T-cell (primary cell): ENCODE measurements around the gene SIRPG. TPM values are rescaled to one million over a fixed set of nuclear protein-coding genes. Genes with fewer than 3 reads are reported as not detected.
A peak's percentile ranks its signal among the peaks of the same experiment; 100 is the strongest.

Source experiments
- ATAC-seq, 4 experiments: fragments of 200-7000 bp in 3 of 4; fragments of 150-1000 bp in 1 of 4; cut with Tn5 transposase; replicated peaks in 1 of 4; 1 replicate in 3 of 4; 2 replicates in 1 of 4; pipeline ENCODE4 v1.10.0; 2021; ENCODE audit warnings: moderate library complexity in 3 of 4, mild to moderate bottlenecking in 2 of 4, moderate number of reproducible peaks in 1 of 4
- CTCF ChIA-PET, 2 donors: fragments of 300-600 bp; sonication (Branson Sonifier 250); formaldehyde crosslinking; loops; one replicate each; lab custom pipeline; 2022; ENCODE audit warnings: antibody characterized with exemption in 2 of 2; lab: Charles Lee
- POLR2A ChIA-PET, 2 donors: fragments of 300-600 bp; sonication (Branson Sonifier 250); formaldehyde crosslinking; loops; one replicate each; lab custom pipeline; 2022; ENCODE audit warnings: antibody characterized with exemption in 2 of 2; lab: Charles Lee
- DNase-seq, 35 experiments: peaks; one replicate each; pipeline versions ENCODE4 v3.0.0 to v3.0.0-alpha.2; 2013 to 2023
- H3K27ac ChIP-seq: one replicate; pipeline ENCODE4 v1.5.1; 2013; ENCODE audit warnings: low read length
- H3K27me3 ChIP-seq, 2 experiments: replicated peaks in 1 of 2; 1 replicate in 1 of 2; 2 replicates in 1 of 2; pipeline versions ENCODE4 v1.6.1 to v1.7.0; 2013; ENCODE audit warnings: low read length in 1 of 2, mixed read lengths in 1 of 2; ENCODE audit not compliant: control insufficient read depth in 2 of 2, insufficient read depth in 2 of 2; ENCODE audit errors: extremely low read depth in 1 of 2
- H3K36me3 ChIP-seq, 2 donors: 1 replicate in 1 of 2; 2 replicates in 1 of 2; pipeline versions ENCODE4 v1.6.1 to v1.7.0; 2013; ENCODE audit warnings: low read length in 1 of 2; ENCODE audit not compliant: control insufficient read depth in 2 of 2, insufficient read depth in 1 of 2; ENCODE audit errors: extremely low read depth in 1 of 2
- H3K4me1 ChIP-seq, 2 experiments: 1 replicate in 1 of 2; 2 replicates in 1 of 2; pipeline versions ENCODE4 v1.6.1 to v1.7.0; 2013; ENCODE audit warnings: low read length in 2 of 2, mixed read lengths in 1 of 2; ENCODE audit not compliant: insufficient read depth in 2 of 2, control insufficient read depth in 1 of 2; ENCODE audit errors: extremely low read depth in 1 of 2
- H3K4me3 ChIP-seq, 2 donors: 1 replicate in 1 of 2; 2 replicates in 1 of 2; pipeline versions ENCODE4 v1.5.1 to v1.7.0; 2013; ENCODE audit warnings: mild to moderate bottlenecking in 2 of 2, low read length in 1 of 2, moderate library complexity in 1 of 2; ENCODE audit not compliant: control insufficient read depth in 1 of 2; ENCODE audit errors: extremely low read depth in 1 of 2
- H3K9me3 ChIP-seq: 2 replicates; pipeline ENCODE4 v1.7.0; 2013
- H3K27ac Mint-ChIP-seq, 2 donors: one replicate each; pipeline ENCODE4 v1.8.0; 2020 to 2021; ENCODE audit warnings: mild to moderate bottlenecking in 2 of 2, mixed read lengths in 2 of 2
- H3K27me3 Mint-ChIP-seq, 2 donors: one replicate each; pipeline ENCODE4 v1.8.0; 2021 to 2022; ENCODE audit warnings: mixed read lengths in 2 of 2
- H3K36me3 Mint-ChIP-seq: one replicate; pipeline ENCODE4 v1.8.0; 2021; ENCODE audit warnings: mixed read lengths
- H3K4me1 Mint-ChIP-seq, 3 donors: one replicate each; pipeline ENCODE4 v1.8.0; 2020 to 2022; ENCODE audit warnings: mixed read lengths in 3 of 3, mild to moderate bottlenecking in 1 of 3
- H3K4me3 Mint-ChIP-seq, 3 donors: one replicate each; pipeline ENCODE4 v1.8.0; 2020 to 2022; ENCODE audit warnings: mild to moderate bottlenecking in 3 of 3, mixed read lengths in 3 of 3, moderate library complexity in 3 of 3
- H3K9me3 Mint-ChIP-seq, 3 donors: one replicate each; pipeline ENCODE4 v1.8.0; 2020 to 2022; ENCODE audit warnings: mixed read lengths in 3 of 3
- WGBS: methylation state at CpG from one replicate; pipeline ENCODE4 v1.1.5; 2013; ENCODE audit warnings: missing lambda C conversion rate; ENCODE audit not compliant: insufficient coverage; 5-methylcytosine and 5-hydroxymethylcytosine counted together
- total RNA-seq, 35 experiments: library from RNA in 6 of 35; stranded (reverse) in 6 of 35; fragments of 120-200 nt in 1 of 35; gene quantifications; one replicate each; pipeline versions ENCODE4 v1.2.1 to v1.2.4 and lab custom pipeline; 2013 to 2026

SIRPG gene
- total RNA-seq, 5 donors from 2014 or later (not counting 1 experiment from before 2014, with no cell fraction given), result 25.4 to 59.5 (median 28.6) TPM

DNA sequence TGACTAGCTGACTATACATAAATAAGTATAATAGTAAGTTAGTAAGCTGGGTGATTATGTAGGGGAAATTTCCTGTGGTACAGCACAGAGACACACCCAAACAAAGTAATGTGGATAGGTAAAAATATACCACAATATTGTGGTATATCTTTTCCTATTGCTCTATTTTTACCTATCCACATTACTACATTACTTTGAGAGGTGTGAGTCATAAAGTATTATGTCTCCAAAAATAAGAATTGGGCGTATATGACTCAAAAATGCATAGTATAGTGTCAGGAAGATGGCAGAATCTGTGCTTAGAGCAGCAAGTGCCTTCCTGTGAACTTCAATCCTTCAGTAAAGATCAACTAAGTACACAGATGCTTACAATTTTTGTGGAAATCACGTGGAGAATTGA lies 2.7 kb upstream of the SIRPG start:
- peak in 1 of 35 experiments; percentile 48 for DNase-seq
- Histone ChIP-seq H3K27me3 (no peaks in the 10 kb centered on the region), H3K27ac (peak overlapping the region; percentile 81), H3K9me3 (no peaks in the 10 kb centered on the region), H3K4me3 (no peak overlapping the region), H3K4me1 (peaks cover 66 to 76% of the 10 kb centered on the region in 2 experiments), H3K36me3 (no peaks in the 10 kb centered on the region)
- peak overlapping the region; percentile 96 to 98 for H3K27ac Mint-ChIP-seq
- peak overlapping the region in 2 of 3 donors; percentile 13 to 85 for H3K4me3 Mint-ChIP-seq
- H3K27me3 Mint-ChIP-seq, result no peaks in the 10 kb centered on the region
- ChIA-PET POLR2A (interaction anchor here in 1 of 2 donors (0.7 kb wide), 1 partner anchor 226 kb away, joined by 3 read pairs; no protein-coding TSS in a partner anchor), CTCF (interaction anchor here in 1 of 2 donors (0.6 kb wide), 1 partner anchor 156 kb away, joined by 3 read pairs; no protein-coding TSS in a partner anchor)
- ATAC-seq, result peak; percentile 15 to 61 (median 50)
- H3K36me3 Mint-ChIP-seq, result peaks cover 4% of the 10 kb centered on the region
- H3K9me3 Mint-ChIP-seq, result no peaks in the 10 kb centered on the region
- H3K4me1 Mint-ChIP-seq, result peaks cover 94 to 97% (median 94%) of the 10 kb centered on the region in 3 donors
- no CpG with 5 or more reads among the region's 2 CpGs for WGBS

DNA sequence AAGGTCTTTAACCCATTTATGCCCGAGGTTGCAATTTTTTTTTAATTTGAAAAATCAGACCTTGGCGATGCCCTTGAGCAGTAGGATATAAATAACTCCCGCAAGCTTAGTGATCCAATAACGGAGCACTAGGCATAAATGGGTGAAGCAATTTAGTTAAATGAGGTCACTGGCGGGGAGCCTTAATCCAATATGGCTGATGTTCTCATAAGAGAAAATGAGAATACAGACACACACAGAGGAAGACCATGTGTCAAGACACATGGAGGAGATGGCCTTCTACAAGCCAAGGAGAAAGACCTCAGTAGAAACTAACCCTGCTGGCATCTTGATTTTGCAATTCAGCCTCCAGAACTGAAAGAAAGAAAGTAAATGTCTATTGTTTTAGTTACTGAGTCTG lies 735 bp downstream of the SIRPG start:
- DNase-seq (peak in 1 of 35 experiments; percentile 44), ATAC-seq (peak in 1 of 4 experiments; percentile 32)
- Mint-ChIP-seq H3K4me1 (peaks cover 91 to 96% (median 92%) of the 10 kb centered on the region in 3 donors), H3K36me3 (peaks cover 15% of the 10 kb centered on the region), H3K4me3 (peak overlapping the region; percentile 84 to 85 (median 84)), H3K27ac (peak overlapping the region; percentile 96 to 98), H3K27me3 (no peaks in the 10 kb centered on the region), H3K9me3 (peaks cover 4 to 8% (median 5%) of the 10 kb centered on the region in 3 donors)
- Histone ChIP-seq H3K4me3 (peak overlapping the region; percentile 63 to 76), H3K27me3 (no peaks in the 10 kb centered on the region), H3K9me3 (no peaks in the 10 kb centered on the region), H3K27ac (peak overlapping the region; percentile 68), H3K36me3 (peaks cover 0 to 9% of the 10 kb centered on the region in 2 donors), H3K4me1 (peaks cover 58 to 67% of the 10 kb centered on the region in 2 experiments)
- WGBS, result 33% methylated on average over 2 of the region's 5 CpGs
- POLR2A ChIA-PET, result interaction anchor here in 1 of 2 donors (0.5 kb wide), 1 partner anchor 25 kb away, joined by 3 read pairs; no protein-coding TSS in a partner anchor
- CTCF ChIA-PET, result no interaction called here

DNA sequence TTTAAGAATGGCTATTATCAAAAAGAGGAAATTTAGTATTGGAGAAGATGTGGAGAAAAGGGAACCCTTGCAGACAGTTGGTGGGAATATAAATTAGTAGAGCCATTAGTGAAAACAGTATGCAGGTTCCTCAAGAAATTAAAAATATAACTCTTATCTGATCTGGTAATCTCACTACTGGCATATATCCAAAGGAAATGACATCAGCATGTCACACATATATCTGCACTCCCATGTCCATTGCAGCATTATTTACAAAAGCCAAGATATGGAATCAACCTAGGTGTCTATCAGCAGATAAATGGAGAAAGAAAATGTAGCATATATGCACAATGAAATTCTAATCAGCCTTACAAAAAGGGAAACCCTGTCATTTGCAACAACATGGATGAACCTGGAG lies 2.6 kb downstream of the SIRPG start:
- ATAC-seq (peak in 3 of 4 experiments; percentile 22 to 50 (median 30)), DNase-seq (peak in 2 of 35 experiments; percentile 24 to 77)
- peaks cover 91 to 96% (median 92%) of the 10 kb centered on the region in 3 donors for H3K4me1 Mint-ChIP-seq
- POLR2A ChIA-PET, result no interaction called here
- Histone ChIP-seq H3K36me3 (peaks cover 0 to 9% of the 10 kb centered on the region in 2 donors), H3K9me3 (no peaks in the 10 kb centered on the region), H3K27me3 (no peaks in the 10 kb centered on the region), H3K4me3 (peak overlapping the region; percentile 45 to 63), H3K4me1 (peaks cover 55 to 59% of the 10 kb centered on the region in 2 experiments), H3K27ac (peak overlapping the region; percentile 39)
- H3K9me3 Mint-ChIP-seq, result peaks cover 6 to 9% (median 8%) of the 10 kb centered on the region in 3 donors
- H3K27ac Mint-ChIP-seq, result peak overlapping the region; percentile 93 to 94
- no peaks in the 10 kb centered on the region for H3K27me3 Mint-ChIP-seq
- H3K36me3 Mint-ChIP-seq, result peaks cover 17% of the 10 kb centered on the region
- peak overlapping the region; percentile 76 to 79 (median 77) for H3K4me3 Mint-ChIP-seq
- CTCF ChIA-PET, result interaction anchor here in 1 of 2 donors (0.7 kb wide), 1 partner anchor 42 kb away, joined by 3 read pairs; no protein-coding TSS in a partner anchor

DNA sequence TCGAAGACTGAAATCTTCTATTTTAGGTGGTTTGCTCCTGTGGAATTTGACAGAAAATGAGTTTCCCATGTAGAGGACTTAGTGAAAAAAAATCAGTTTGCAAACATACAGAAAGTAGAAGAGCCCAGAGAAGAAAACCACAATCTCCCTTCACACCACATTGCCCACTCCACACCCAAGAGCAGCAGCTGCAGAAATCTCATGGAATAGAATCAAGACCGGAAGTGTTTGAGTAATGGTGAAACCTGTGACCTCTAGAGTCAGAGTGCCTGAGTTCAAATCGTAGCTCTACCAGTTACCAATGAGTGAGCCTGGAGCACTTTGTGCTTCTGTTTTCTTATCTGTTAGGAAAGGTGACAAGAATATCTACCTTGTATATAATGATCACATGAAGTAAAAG lies 4.6 kb downstream of the SIRPG start:
- H3K27me3 ChIP-seq, result no peaks in the 10 kb centered on the region
- Mint-ChIP-seq H3K27me3 (no peaks in the 10 kb centered on the region), H3K27ac (peak overlapping the region; percentile 76 to 93), H3K4me1 (peaks cover 82 to 86% (median 86%) of the 10 kb centered on the region in 3 donors), H3K9me3 (peaks cover 6 to 9% (median 8%) of the 10 kb centered on the region in 3 donors), H3K4me3 (peak overlapping the region; percentile 6 to 76 (median 34)), H3K36me3 (peaks cover 31% of the 10 kb centered on the region)
- DNase-seq (no peak), ATAC-seq (no peak)
- H3K4me1 ChIP-seq, result peaks cover 43 to 50% of the 10 kb centered on the region in 2 experiments
- H3K9me3 ChIP-seq, result no peaks in the 10 kb centered on the region
- WGBS, result no CpG with 5 or more reads among the region's 3 CpGs
- H3K36me3 ChIP-seq, result peaks cover 5 to 26% of the 10 kb centered on the region in 2 donors
- peak overlapping the region; percentile 25 for H3K27ac ChIP-seq
- H3K4me3 ChIP-seq, result no peak overlapping the region
- CTCF ChIA-PET, result no interaction called here
- POLR2A ChIA-PET, result no interaction called here

DNA sequence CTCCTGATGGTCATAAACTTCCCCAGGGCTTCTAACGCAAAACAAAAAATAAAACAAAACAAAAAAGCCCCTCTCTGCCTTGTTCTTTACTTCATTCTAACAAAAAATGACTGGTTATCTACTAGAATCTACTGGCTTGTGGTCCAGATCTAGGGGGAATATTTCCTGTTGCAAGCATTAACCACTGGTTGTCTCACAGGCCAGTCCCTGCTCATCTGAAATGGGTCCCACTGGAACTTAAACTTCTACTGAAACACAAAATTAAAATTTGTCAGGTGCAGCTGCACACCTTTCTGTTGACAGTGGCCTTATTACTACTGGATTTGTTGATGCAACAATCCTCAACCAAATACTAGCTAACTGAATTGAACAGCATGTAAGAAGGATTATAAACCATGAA lies 5.5 kb downstream of the SIRPG start:
- H3K4me1 Mint-ChIP-seq, result peaks cover 82 to 86% (median 86%) of the 10 kb centered on the region in 3 donors
- no peaks in the 10 kb centered on the region for H3K27me3 Mint-ChIP-seq
- no peak for DNase-seq
- Histone ChIP-seq H3K36me3 (peaks cover 8 to 34% of the 10 kb centered on the region in 2 donors), H3K4me3 (no peak overlapping the region), H3K27ac (peak overlapping the region; percentile 38), H3K27me3 (no peaks in the 10 kb centered on the region), H3K9me3 (no peaks in the 10 kb centered on the region), H3K4me1 (peaks cover 44 to 50% of the 10 kb centered on the region in 2 experiments)
- no peak for ATAC-seq
- no CpG with 5 or more reads among the region's 1 CpG for WGBS
- H3K36me3 Mint-ChIP-seq, result peaks cover 38% of the 10 kb centered on the region
- H3K27ac Mint-ChIP-seq, result peak overlapping the region; percentile 88 to 93
- ChIA-PET POLR2A (no interaction called here), CTCF (no interaction called here)
- peaks cover 6 to 9% (median 8%) of the 10 kb centered on the region in 3 donors for H3K9me3 Mint-ChIP-seq
- H3K4me3 Mint-ChIP-seq, result peak overlapping the region in 2 of 3 donors; percentile 1 to 61

DNA sequence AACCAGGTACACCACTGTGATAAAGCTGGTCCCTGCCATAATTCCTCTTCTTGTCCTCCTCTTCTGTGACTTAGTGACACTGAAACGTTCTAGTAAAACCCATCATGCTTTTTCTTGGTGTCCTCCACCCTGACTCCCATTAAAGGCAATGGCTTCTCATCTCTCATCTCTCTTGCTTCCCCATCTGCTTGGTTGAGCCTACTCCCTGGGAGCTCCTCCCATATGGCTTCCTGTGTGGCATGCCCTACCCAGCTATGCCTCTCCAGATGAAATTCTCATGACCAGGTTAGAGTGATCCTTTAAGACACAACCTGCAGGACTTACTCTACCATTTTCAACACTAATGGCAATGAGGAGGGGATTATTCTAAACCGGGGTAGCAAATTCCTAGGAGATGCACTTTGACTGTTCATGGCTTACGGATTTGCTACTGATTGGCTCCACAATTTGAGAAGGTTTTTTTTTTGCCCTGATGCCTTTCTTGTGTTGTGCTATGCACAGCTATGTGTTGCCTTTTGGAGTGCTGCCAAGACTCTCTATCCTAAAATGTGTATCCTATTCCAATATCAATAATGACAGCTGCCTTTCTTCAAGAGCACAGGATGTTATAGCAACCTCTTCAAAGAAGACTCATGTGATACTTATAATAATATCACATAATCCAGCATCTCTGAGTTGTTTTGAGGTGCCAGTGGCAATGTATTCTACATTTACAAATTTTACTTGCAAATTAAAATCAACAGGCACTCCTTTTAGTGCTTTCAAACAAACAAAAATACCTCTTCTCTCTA lies 6.1 kb downstream of the SIRPG start:
- Histone ChIP-seq H3K27ac (peak overlapping the region; percentile 38), H3K4me3 (no peak overlapping the region), H3K9me3 (no peaks in the 10 kb centered on the region), H3K4me1 (peaks cover 45 to 52% of the 10 kb centered on the region in 2 experiments), H3K27me3 (no peaks in the 10 kb centered on the region), H3K36me3 (peaks cover 14 to 36% of the 10 kb centered on the region in 2 donors)
- CTCF ChIA-PET, result interaction anchor here in 1 of 2 donors (0.5 kb wide), 1 partner anchor 26 kb away, joined by 3 read pairs; no protein-coding TSS in a partner anchor
- no peaks in the 10 kb centered on the region for H3K27me3 Mint-ChIP-seq
- no peak for DNase-seq
- H3K27ac Mint-ChIP-seq, result peak overlapping the region; percentile 88 to 93
- peak overlapping the region; percentile 41 to 61 (median 54) for H3K4me3 Mint-ChIP-seq
- H3K9me3 Mint-ChIP-seq, result peaks cover 6 to 9% (median 8%) of the 10 kb centered on the region in 3 donors
- peaks cover 83 to 87% (median 86%) of the 10 kb centered on the region in 3 donors for H3K4me1 Mint-ChIP-seq
- ATAC-seq, result peak; percentile 23 to 53 (median 48)
- WGBS, result 64% methylated on average over 2 of the region's 3 CpGs
- H3K36me3 Mint-ChIP-seq, result peaks cover 44% of the 10 kb centered on the region
- POLR2A ChIA-PET, result no interaction called here
